ENCODE data around the gene SH3PXD2A.

Gene SH3PXD2A

GRCh38 chr10:103872137-103872931 is 17.0 kb upstream of the SH3PXD2A start:
- no peak for DNase-seq

- no peak for DNase-seq
These were observed 15.6 kb upstream of the SH3PXD2A start for GRCh38 chr10:103871006-103871405.

GRCh38 chr10:103870516-103870915 is 15.1 kb upstream of the SH3PXD2A start:
- no peak for DNase-seq

- no peak for DNase-seq
These were observed 14.0 kb upstream of the SH3PXD2A start for GRCh38 chr10:103869336-103869735.

- DNase-seq = no peak
These were observed 12.8 kb upstream of the SH3PXD2A start for GRCh38 chr10:103868200-103868599.

- DNase-seq = no peak
These were observed 6.1 kb upstream of the SH3PXD2A start for GRCh38 chr10:103861505-103861904.

- peak; percentile 29 for DNase-seq
These were observed 4.0 kb upstream of the SH3PXD2A start for GRCh38 chr10:103859161-103860086.

GRCh38 chr10:103858360-103858759 is 3.0 kb upstream of the SH3PXD2A start:
- DNase-seq = no peak

- no peak for DNase-seq
These were observed 1.4 kb upstream of the SH3PXD2A start for GRCh38 chr10:103856797-103857170.

- DNase-seq = peak; percentile 14
These were observed 748 bp upstream of the SH3PXD2A start for GRCh38 chr10:103855852-103856796.

GRCh38 chr10:103854686-103855391 is 537 bp downstream of the SH3PXD2A start:
- DNase-seq = no peak

- DNase-seq = peak; percentile 40
These were observed 1.1 kb downstream of the SH3PXD2A start for GRCh38 chr10:103854265-103854685.

GRCh38 chr10:103853428-103854264 is 1.7 kb downstream of the SH3PXD2A start:
- DNase-seq = no peak

GRCh38 chr10:103852856-103853255 is 2.5 kb downstream of the SH3PXD2A start:
- peak; percentile 23 for DNase-seq

- no peak for DNase-seq
These were observed 3.1 kb downstream of the SH3PXD2A start for GRCh38 chr10:103852189-103852711.

- no peak for DNase-seq
These were observed 4.1 kb downstream of the SH3PXD2A start for GRCh38 chr10:103851261-103851660.

GRCh38 chr10:103850572-103850895 is 4.8 kb downstream of the SH3PXD2A start:
- peak; percentile 48 for DNase-seq

- peak; percentile 60 for DNase-seq
These were observed 5.3 kb downstream of the SH3PXD2A start for GRCh38 chr10:103849880-103850571.

- no peak for DNase-seq
These were observed 6.0 kb downstream of the SH3PXD2A start for GRCh38 chr10:103849212-103849877.

Data from MV-4-11 (cell line).